GM08714 (cell line): ENCODE measurements around the gene VPS72.

Experiments used
- H3K4me3 ChIP-seq: fragments of 200-500 bp; sonication (Bioruptor generic); 2 replicates; pipeline ENCODE4 v1.5.1; 2014; ENCODE audit warnings: mild to moderate bottlenecking, low read length, inconsistent platforms
- ZNF274 ChIP-seq: IDR thresholded peaks from 2 replicates; pipeline ENCODE4 v1.6.1; 2012; ENCODE audit warnings: mild to moderate bottlenecking, low read depth, low read length

Gene VPS72

GRCh38 chr1:151143057-151143435, 47.0 kb downstream of the VPS72 start:
- no peak overlapping the region for H3K4me3 ChIP-seq
- no peak for TF ChIP-seq ZNF274

GRCh38 chr1:151142411-151143056, 47.5 kb downstream of the VPS72 start:
- no peak overlapping the region for H3K4me3 ChIP-seq
- TF ChIP-seq ZNF274, result no peak

GRCh38 chr1:151137789-151138188, 52.2 kb downstream of the VPS72 start:
- no peak for TF ChIP-seq ZNF274

GRCh38 chr1:151135433-151136385, 54.3 kb downstream of the VPS72 start:
- no peak overlapping the region for H3K4me3 ChIP-seq
- no peak for TF ChIP-seq ZNF274

More at GRCh38 chr1:151137789-151138188, 52.2 kb downstream of the VPS72 start:
- no peak overlapping the region for H3K4me3 ChIP-seq

- H3K4me3 ChIP-seq, result no peak overlapping the region
- TF ChIP-seq ZNF274, result no peak
Observed at GRCh38 chr1:151134991-151135390, 55.0 kb downstream of the VPS72 start.

DNA sequence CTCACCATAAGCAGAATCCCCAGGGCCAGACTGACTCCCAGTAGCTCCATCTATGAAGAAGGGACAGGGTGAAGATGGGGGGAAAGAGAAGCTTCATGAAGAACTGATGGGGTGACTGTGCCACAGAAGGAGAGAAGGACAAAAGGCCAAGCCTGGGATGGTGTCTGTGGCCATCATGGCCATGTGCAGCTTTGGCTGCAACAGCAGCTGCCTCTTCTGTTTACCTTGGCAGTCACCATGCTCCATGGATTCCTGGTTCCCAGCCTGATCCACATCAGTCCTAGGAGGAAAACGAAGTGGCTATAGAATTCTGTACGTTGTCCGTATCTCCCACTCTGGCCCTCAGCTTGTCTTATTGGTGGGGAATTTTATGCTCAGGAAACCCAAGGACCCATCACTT, 55.6 kb downstream of the VPS72 start:
- no peak overlapping the region for H3K4me3 ChIP-seq
- TF ChIP-seq ZNF274, result no peak

DNA sequence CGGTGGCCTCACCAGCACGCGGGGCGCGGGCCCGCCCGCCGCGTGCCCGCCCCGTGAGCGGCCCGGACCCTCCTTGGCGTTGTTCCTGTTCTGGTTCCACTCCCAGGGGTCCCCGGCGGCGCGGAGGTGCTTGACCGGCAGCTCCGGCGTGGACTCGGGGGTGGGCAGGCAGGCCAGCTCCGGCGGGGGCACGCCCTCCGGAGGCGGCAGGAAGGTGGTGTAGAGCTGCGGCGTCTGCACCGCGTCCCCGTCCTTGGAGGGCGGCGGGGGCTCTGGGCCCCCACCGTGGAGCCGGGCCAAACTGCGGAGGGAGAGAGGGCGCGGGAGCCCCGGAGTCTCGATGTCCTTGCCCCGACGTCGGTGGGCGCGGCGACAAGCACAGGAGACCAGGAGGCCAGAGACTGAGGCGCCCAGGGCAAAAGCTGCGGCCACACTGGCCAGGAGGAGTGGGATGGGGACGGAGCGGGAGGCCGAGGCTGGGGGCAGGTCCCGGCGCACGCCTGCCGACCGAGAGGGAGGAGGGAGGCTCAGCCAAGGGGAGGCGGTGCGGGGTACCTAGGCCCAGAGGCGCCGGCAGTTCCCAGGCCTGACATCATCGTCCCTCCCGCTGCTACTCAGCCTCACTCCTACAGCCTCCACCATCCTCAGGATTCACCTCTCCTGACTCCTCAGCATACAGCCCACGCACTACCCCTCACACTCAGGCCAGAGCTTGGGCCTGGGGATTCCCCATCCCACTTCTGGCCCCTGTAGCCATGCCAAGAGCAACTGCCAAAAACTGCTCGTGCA, 56.8 kb downstream of the VPS72 start:
- TF ChIP-seq ZNF274, result no peak
- no peak overlapping the region for H3K4me3 ChIP-seq

DNA sequence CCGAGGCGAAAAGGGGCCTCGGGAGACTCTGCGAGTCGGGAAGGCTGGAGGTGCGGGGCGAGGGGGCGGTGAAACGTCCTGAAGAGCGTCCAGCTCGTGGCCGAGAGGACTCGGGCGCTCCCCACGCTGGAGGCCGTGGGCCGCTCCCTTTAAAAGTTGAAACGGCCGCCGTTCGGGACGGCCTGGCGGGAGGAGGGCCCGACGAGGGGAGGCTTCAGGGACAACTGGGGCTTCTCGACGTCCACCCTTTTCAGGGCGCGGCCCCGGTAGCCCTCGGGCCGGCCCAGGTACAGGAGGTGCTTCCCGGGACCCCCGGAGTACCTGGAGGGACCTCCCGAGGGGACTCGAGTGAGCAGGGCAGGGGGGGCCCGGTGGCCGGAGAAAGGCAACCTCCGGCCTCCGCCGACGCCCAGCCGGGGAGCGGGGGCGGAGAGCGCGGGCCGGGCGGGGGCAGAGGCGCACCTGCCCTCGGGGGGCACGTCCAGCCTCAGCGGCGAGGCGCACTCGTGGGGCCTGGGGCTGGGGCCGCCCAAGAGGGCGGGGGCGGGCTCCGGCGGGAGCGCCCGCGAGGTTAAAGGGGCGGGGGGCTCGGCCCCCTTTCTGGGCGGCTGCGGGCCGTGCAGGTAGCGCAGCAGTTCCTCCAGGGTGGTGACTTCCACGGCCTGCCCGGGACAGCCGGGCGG, 57.5 kb downstream of the VPS72 start:
- no peak for TF ChIP-seq ZNF274
- no peak overlapping the region for H3K4me3 ChIP-seq

DNA sequence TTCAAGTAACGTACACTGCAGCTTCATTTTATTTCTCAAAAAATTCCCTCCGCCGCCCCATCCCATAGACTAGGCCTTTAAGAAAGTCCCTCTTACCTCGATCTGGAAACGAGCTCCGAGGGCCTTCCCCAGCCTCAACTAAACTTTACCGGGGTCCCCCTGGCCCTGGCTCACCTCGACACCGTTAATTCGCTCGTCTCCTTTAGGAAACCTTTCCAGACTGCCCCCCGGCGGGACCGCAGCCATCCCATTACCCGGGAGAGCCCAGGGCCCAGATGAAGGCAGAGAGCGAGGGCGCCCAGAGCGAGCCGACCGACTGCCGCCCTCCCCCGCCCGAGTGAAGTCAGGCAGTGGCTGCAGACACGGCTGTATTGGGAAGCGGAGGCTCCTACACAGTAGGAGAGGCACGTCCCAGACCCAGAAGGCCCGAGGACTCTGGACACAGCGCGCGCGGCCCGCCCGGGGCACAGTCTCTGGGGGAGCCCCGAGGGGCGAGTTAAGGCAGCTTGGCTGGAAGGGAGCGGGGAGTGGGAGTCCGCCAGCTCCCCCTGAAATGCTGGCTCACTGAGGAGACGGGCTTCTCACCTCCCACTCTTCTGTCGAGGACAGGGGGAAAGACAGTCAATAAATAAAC, 58.2 kb downstream of the VPS72 start:
- peak overlapping the region; percentile 18; the same call in 1 of the 2 replicates for H3K4me3 ChIP-seq

DNA sequence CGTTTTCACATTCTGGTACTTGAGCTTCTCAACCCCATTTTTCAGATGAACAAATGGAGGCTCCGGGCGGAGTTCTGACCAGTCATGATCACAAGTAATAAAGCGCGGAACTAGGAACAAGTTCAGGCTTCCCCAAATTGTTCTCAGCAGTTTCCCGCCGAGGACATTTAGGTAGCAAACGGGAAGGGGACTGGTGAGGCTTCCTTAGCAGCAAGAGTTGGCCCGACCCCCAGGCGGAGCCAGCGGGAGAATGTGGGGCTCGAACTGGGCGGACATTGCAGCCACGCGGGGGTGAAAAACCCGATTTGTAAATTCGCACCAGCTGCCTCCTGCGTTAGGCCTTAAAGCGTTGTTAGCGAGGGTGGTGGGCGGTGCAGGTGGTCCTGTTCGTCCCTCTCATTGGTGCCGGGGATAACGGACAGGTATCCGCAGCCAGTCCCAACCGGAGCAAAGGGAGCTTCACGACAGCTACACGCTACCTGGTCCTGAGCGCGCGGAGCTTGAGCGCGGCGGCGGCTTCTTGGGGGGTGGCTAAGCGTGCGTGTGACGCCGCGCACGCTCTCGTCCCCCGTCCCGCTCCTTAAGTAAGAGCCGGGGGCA, 58.9 kb downstream of the VPS72 start:
- peak overlapping the region; percentile 18; the same call in 1 of the 2 replicates for H3K4me3 ChIP-seq
- no peak for TF ChIP-seq ZNF274

More for the DNA sequence above, 58.2 kb downstream of the VPS72 start:
- no peak for TF ChIP-seq ZNF274

DNA sequence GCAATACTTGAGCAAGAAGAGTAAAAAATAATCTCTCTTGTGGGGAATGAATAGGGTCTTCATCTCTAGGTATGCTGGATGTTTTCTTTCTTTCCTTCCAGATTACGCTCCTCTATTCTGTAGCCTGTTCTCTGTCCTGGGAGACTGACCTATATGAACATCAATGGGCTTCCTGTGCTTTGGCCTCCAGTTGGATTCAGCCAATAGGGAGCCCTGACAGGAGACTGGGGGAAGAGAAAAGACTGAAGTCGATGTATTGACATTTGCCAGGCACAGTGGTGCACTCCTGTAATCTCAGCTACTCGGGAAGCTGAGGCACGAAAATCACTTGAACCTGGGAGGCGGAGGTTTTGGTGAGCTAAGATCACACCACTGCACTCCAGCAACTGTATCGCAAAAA, 61.2 kb downstream of the VPS72 start:
- H3K4me3 ChIP-seq, result no peak overlapping the region
- TF ChIP-seq ZNF274, result no peak
